WTC11 (cell line): ENCODE data around the gene SFT2D3. TPM values are rescaled to one million over a fixed set of nuclear protein-coding genes. Genes with fewer than 3 reads are reported as not detected.

Experiments
- ATAC-seq: fragments of 200-7000 bp; cut with Tn5 transposase; 2 replicates; pipeline ENCODE4 v1.10.0; 2021; ENCODE audit warnings: mild to moderate bottlenecking, moderate library complexity
- CTCF ChIA-PET: fragments of 300-600 bp; sonication (Branson Sonifier 250); formaldehyde crosslinking; loops from one replicate; lab custom pipeline; 2021; ENCODE audit warnings: antibody characterized with exemption; lab: Charles Lee
- POLR2A ChIA-PET: fragments of 350-600 bp; sonication (Branson Sonifier 250); formaldehyde crosslinking; loops from one replicate; lab custom pipeline; 2021; ENCODE audit warnings: antibody characterized with exemption; lab: Charles Lee
- DNase-seq: peaks from one replicate; pipeline ENCODE4 v3.0.0; 2021; ENCODE audit warnings: low spot score
- H3K27ac Mint-ChIP-seq: 2 replicates; pipeline ENCODE4 v1.8.0; 2021; ENCODE audit warnings: mixed read lengths
- H3K27me3 Mint-ChIP-seq: 2 replicates; pipeline ENCODE4 v1.8.0; 2021; ENCODE audit warnings: low read depth, mild to moderate bottlenecking, moderate library complexity, mixed read lengths
- H3K36me3 Mint-ChIP-seq: 2 replicates; pipeline ENCODE4 v1.8.0; 2021; ENCODE audit warnings: mixed read lengths
- H3K4me1 Mint-ChIP-seq: 2 replicates; pipeline ENCODE4 v1.8.0; 2022; ENCODE audit warnings: mixed read lengths
- H3K4me3 Mint-ChIP-seq: 2 replicates; pipeline ENCODE4 v1.8.0; 2021; ENCODE audit warnings: mild to moderate bottlenecking, moderate library complexity, mixed read lengths
- H3K9me3 Mint-ChIP-seq: 2 replicates; pipeline ENCODE4 v1.8.0; 2021; ENCODE audit warnings: mixed read lengths
- AFF4 ChIP-seq: sonication (generic); formaldehyde crosslinking; IDR thresholded peaks from 2 replicates; pipeline ENCODE4 v1.8.1; 2023; ENCODE audit warnings: mild to moderate bottlenecking, missing genetic modification reagents, borderline replicate concordance
- ATF1 ChIP-seq: sonication (generic); formaldehyde crosslinking; IDR thresholded peaks from 2 replicates; pipeline ENCODE4 v1.8.1; 2023; ENCODE audit warnings: mild to moderate bottlenecking, moderate library complexity, missing genetic modification reagents
- CREM ChIP-seq: sonication (generic); formaldehyde crosslinking; IDR thresholded peaks from 2 replicates; pipeline ENCODE4 v1.8.1; 2022; ENCODE audit warnings: mild to moderate bottlenecking, missing genetic modification reagents, moderate library complexity
- CTCF ChIP-seq: fragments of 200-600 bp; IDR thresholded peaks from 2 replicates; pipeline ENCODE4 v1.8.0; 2022; ENCODE audit warnings: antibody characterized with exemption
- E2F4 ChIP-seq: sonication (generic); formaldehyde crosslinking; IDR thresholded peaks from 2 replicates; pipeline ENCODE4 v1.8.1; 2022; ENCODE audit warnings: low read depth, mild to moderate bottlenecking, moderate library complexity, missing genetic modification reagents, borderline replicate concordance
- ELF4 ChIP-seq: sonication (generic); formaldehyde crosslinking; IDR thresholded peaks from 2 replicates; pipeline ENCODE4 v1.8.1; 2022; ENCODE audit warnings: low read depth, mild to moderate bottlenecking, moderate library complexity, missing genetic modification reagents
- ERG ChIP-seq: fragments of 250-450 bp; sonication (Bioruptor Pico); IDR thresholded peaks from 2 replicates; pipeline ENCODE4 v1.8.0; 2021; ENCODE audit warnings: mild to moderate bottlenecking
- FOXK1 ChIP-seq: sonication (generic); formaldehyde crosslinking; IDR thresholded peaks from 2 replicates; pipeline ENCODE4 v1.8.0; 2022; ENCODE audit warnings: mild to moderate bottlenecking, moderate library complexity, missing genetic modification reagents
- GABPB1 ChIP-seq: sonication (generic); formaldehyde crosslinking; IDR thresholded peaks from 2 replicates; pipeline ENCODE4 v1.8.1; 2023; ENCODE audit warnings: mild to moderate bottlenecking, missing genetic modification reagents
- JUN ChIP-seq: sonication (generic); formaldehyde crosslinking; IDR thresholded peaks from 2 replicates; pipeline ENCODE4 v1.8.0; 2023; ENCODE audit warnings: mild to moderate bottlenecking, missing genetic modification reagents
- MAX ChIP-seq: sonication (generic); formaldehyde crosslinking; IDR thresholded peaks from 2 replicates; pipeline ENCODE4 v1.8.0; 2022; ENCODE audit warnings: mild to moderate bottlenecking, missing genetic modification reagents
- MLX ChIP-seq: sonication (generic); formaldehyde crosslinking; IDR thresholded peaks from 2 replicates; pipeline ENCODE4 v1.8.1; 2023; ENCODE audit warnings: mild to moderate bottlenecking, missing genetic modification reagents, moderate library complexity
- NFATC4 ChIP-seq: fragments of 250-450 bp; sonication (Bioruptor Pico); IDR thresholded peaks from 2 replicates; pipeline ENCODE4 v1.9.0; 2021; ENCODE audit warnings: mild to moderate bottlenecking
- PREB ChIP-seq: sonication (generic); formaldehyde crosslinking; IDR thresholded peaks from 2 replicates; pipeline ENCODE4 v1.8.1; 2022; ENCODE audit warnings: mild to moderate bottlenecking, missing genetic modification reagents, moderate library complexity, borderline replicate concordance
- ZBTB43 ChIP-seq: sonication (generic); formaldehyde crosslinking; IDR thresholded peaks from 2 replicates; pipeline ENCODE4 v1.8.1; 2023; ENCODE audit warnings: mild to moderate bottlenecking, missing genetic modification reagents
- ZNF121 ChIP-seq: sonication (generic); formaldehyde crosslinking; IDR thresholded peaks from 2 replicates; pipeline ENCODE4 v1.8.0; 2023; ENCODE audit warnings: missing genetic modification reagents
- ZNF138 ChIP-seq: sonication (generic); formaldehyde crosslinking; conservative IDR thresholded peaks from 2 replicates; pipeline ENCODE4 v1.8.1; 2022; ENCODE audit warnings: mild to moderate bottlenecking, moderate library complexity, missing genetic modification reagents
- ZNF263 ChIP-seq: sonication (generic); formaldehyde crosslinking; IDR thresholded peaks from 2 replicates; pipeline ENCODE4 v1.8.1; 2022; ENCODE audit warnings: low read depth, mild to moderate bottlenecking, moderate library complexity, missing genetic modification reagents
- ZNF317 ChIP-seq: sonication (generic); formaldehyde crosslinking; IDR thresholded peaks from 2 replicates; pipeline ENCODE4 v1.8.1; 2023; ENCODE audit warnings: low read depth, mild to moderate bottlenecking, moderate library complexity, missing genetic modification reagents, borderline replicate concordance
- ZNF423 ChIP-seq: fragments of 250-450 bp; sonication (Bioruptor Pico); IDR thresholded peaks from 2 replicates; pipeline ENCODE4 v2.1.2; 2022; ENCODE audit warnings: mild to moderate bottlenecking, moderate library complexity
- ZNF425 ChIP-seq: fragments of 250-450 bp; sonication (Bioruptor Pico); conservative IDR thresholded peaks from 2 replicates; pipeline ENCODE4 v1.9.0; 2021; ENCODE audit warnings: mild to moderate bottlenecking
- ZNF671 ChIP-seq: fragments of 250-450 bp; sonication (Bioruptor Pico); IDR thresholded peaks from 2 replicates; pipeline ENCODE4 v1.8.0; 2021; ENCODE audit warnings: mild to moderate bottlenecking
- total RNA-seq: library from RNA; stranded (reverse); gene quantifications from 3 replicates; pipeline ENCODE4 v1.2.3, GENCODE V29; 2021

SFT2D3 gene
- total RNA-seq, 1 experiment from 2014 or later, result 10.5 TPM

- no peak for TF ChIP-seq AFF4 (CRISPR knock-in tag)
- TF ChIP-seq ERG (CRISPR knock-in tag), result no peak
- TF ChIP-seq MAX (CRISPR knock-in tag), result no peak
- TF ChIP-seq FOXK1 (CRISPR knock-in tag), result no peak
Observed at GRCh38 chr2:127683757-127684156, 17.5 kb upstream of the SFT2D3 start (continued).

GRCh38 chr2:127685410-127686080, 15.8 kb upstream of the SFT2D3 start:
- ATAC-seq, result no peak
- DNase-seq, result no peak
- Mint-ChIP-seq H3K4me1 (no peaks in the 10 kb centered on the region), H3K27me3 (peaks cover 7% of the 10 kb centered on the region), H3K9me3 (peaks cover 19% of the 10 kb centered on the region), H3K36me3 (peaks cover 16% of the 10 kb centered on the region), H3K4me3 (no peak overlapping the region), H3K27ac (no peak overlapping the region; the same call in 1 of the 2 replicates)
- ChIA-PET POLR2A (no interaction called here), CTCF (no interaction called here)
- TF ChIP-seq ZNF317 (CRISPR knock-in tag) (no peak), PREB (CRISPR knock-in tag) (no peak), CREM (no peak), ZNF423 (CRISPR knock-in tag) (no peak), E2F4 (CRISPR knock-in tag) (no peak), ZNF138 (CRISPR knock-in tag) (no peak), NFATC4 (CRISPR knock-in tag) (no peak), ZNF425 (no peak), ZNF121 (no peak), ATF1 (CRISPR knock-in tag) (no peak), ELF4 (no peak), MLX (CRISPR knock-in tag) (no peak), ZNF671 (CRISPR knock-in tag) (no peak), GABPB1 (CRISPR knock-in tag) (no peak), ZBTB43 (CRISPR knock-in tag) (no peak), JUN (CRISPR knock-in tag) (no peak), CTCF (no peak), ZNF263 (no peak)
